VCaP (cell line): ENCODE measurements around the gene PPP4C.

Experiments
- H3K27ac ChIP-seq: fragments of 450-650 bp; 2 replicates; pipeline ENCODE4 v1.5.1; 2017
- CTCF ChIP-seq: fragments of 450-650 bp; conservative IDR thresholded peaks from 2 replicates; pipeline ENCODE4 v1.5.1; 2017; ENCODE audit warnings: mild to moderate bottlenecking, moderate library complexity

The PPP4C gene

GRCh38 chr16:30132591-30132990, 56.8 kb downstream of the PPP4C start:
- TF ChIP-seq CTCF: no peak
- no peak overlapping the region for H3K27ac ChIP-seq
